ENCODE measurements around the gene WNT6.

DNA sequence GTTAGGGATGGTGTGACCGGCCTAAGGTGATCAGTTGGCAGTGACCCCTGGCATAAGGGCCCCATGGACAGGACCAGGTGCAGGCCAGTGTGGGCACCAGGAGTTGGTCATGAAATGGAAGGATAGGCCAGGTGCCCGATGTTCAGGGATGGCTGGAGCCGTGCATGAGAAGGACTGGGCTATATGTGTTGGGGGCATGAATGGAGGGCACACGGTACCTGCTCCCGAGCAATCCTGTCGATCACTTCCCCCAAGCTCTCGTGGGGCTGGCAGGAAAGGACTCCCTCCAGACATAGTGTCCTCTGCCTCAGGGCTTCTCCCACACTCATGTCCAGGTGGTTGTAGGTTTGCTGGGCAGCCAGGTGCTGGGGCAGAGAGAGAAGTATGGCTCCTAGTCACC is 35.6 kb upstream of the WNT6 start:
- TF ChIP-seq SP1 (IDR thresholded peaks at IDR 0.05; ENCODE audit: low read depth, low read length), result no peak
- TF ChIP-seq MAFK (IDR thresholded peaks at IDR 0.05; ENCODE audit: low read depth, low read length), result no peak
- TF ChIP-seq, protein P1, sequence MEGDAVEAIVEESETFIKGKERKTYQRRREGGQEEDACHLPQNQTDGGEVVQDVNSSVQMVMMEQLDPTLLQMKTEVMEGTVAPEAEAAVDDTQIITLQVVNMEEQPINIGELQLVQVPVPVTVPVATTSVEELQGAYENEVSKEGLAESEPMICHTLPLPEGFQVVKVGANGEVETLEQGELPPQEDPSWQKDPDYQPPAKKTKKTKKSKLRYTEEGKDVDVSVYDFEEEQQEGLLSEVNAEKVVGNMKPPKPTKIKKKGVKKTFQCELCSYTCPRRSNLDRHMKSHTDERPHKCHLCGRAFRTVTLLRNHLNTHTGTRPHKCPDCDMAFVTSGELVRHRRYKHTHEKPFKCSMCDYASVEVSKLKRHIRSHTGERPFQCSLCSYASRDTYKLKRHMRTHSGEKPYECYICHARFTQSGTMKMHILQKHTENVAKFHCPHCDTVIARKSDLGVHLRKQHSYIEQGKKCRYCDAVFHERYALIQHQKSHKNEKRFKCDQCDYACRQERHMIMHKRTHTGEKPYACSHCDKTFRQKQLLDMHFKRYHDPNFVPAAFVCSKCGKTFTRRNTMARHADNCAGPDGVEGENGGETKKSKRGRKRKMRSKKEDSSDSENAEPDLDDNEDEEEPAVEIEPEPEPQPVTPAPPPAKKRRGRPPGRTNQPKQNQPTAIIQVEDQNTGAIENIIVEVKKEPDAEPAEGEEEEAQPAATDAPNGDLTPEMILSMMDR (IDR thresholded peaks at IDR 0.05; ENCODE audit: control extremely low read depth in 1 of 3, insufficient read depth in 1 of 3, low read depth in 1 of 3, low read length in 3 of 3), result no peak
